ENCODE results near the gene COL25A1. TPM values are rescaled to one million over a fixed set of nuclear protein-coding genes. Genes with fewer than 3 reads are reported as not detected.

COL25A1 gene
- total RNA-seq, 1 experiment from 2014 or later, result 4.2 TPM

GRCh38 chr4:109065006-109065405 is 237.5 kb downstream of the COL25A1 start:
- H3K4ac ChIP-seq (ENCODE audit: low read depth, low read length), result no peak overlapping the region
- H3K9me3 Mint-ChIP-seq, result no peaks in the 10 kb centered on the region

More at GRCh38 chr4:109065006-109065405, 237.5 kb downstream of the COL25A1 start:
- Mint-ChIP-seq H3K27ac (no peak overlapping the region), H3K27me3 (ENCODE audit: low read depth) (no peaks in the 10 kb centered on the region), H3K4me3 (no peak overlapping the region), H3K36me3 (ENCODE audit: insufficient read depth in 1 of 3, low read depth in 3 of 3) (no peaks in the 10 kb centered on the region), H3K4me1 (no peaks in the 10 kb centered on the region)
- Histone ChIP-seq H3K79me2 (ENCODE audit: insufficient read depth, low read length) (no peaks in the 10 kb centered on the region), H4K5ac (ENCODE audit: insufficient read length, low read depth, low read length) (no peak overlapping the region), H2BK12ac (ENCODE audit: insufficient read length, low read depth, low read length) (no peak overlapping the region), H2BK120ac (ENCODE audit: low read depth, low read length, poor library complexity, severe bottlenecking) (no peak overlapping the region), H3K9me3 (ENCODE audit: control insufficient read depth, low read depth, low read length) (no peaks in the 10 kb centered on the region), H4K8ac (replicated peaks; ENCODE audit: insufficient read length, low read depth, low read length) (no peak overlapping the region), H3K4me1 (ENCODE audit: insufficient read depth, low read length) (no peaks in the 10 kb centered on the region), H3K18ac (ENCODE audit: insufficient read length, low read depth, low read length) (no peak overlapping the region), H2BK5ac (ENCODE audit: insufficient read length, low read length) (no peak overlapping the region), H3K79me1 (ENCODE audit: insufficient read depth, low read depth, low read length, poor library complexity, severe bottlenecking) (no peaks in the 10 kb centered on the region), H3K23ac (ENCODE audit: insufficient read length, low read depth, low read length) (no peak overlapping the region), H3K9ac (ENCODE audit: extremely low read depth, insufficient read length, low read length) (no peak overlapping the region), H4K20me1 (ENCODE audit: control insufficient read depth, insufficient read depth, insufficient read length) (no peaks in the 10 kb centered on the region), H2BK20ac (ENCODE audit: low read depth, low read length, poor library complexity, severe bottlenecking) (no peak overlapping the region), H3K56ac (ENCODE audit: insufficient read length, low read depth, low read length) (no peak overlapping the region), H2AFZ (ENCODE audit: low read length) (no peak overlapping the region), H2BK15ac (ENCODE audit: low read depth, low read length) (no peak overlapping the region), H3T11ph (ENCODE audit: low read length) (no peak overlapping the region), H3K14ac (ENCODE audit: insufficient read depth, low read length) (no peak overlapping the region; the same call in 1 of the 2 replicates), H3K4me2 (ENCODE audit: insufficient read depth, insufficient read length, low read length) (no peak overlapping the region), H3K27ac (ENCODE audit: insufficient read length, low read depth, low read length) (no peak overlapping the region), H3K27me3 (ENCODE audit: insufficient read depth, low read length) (no peaks in the 10 kb centered on the region; the same call in 1 of the 2 replicates), H4K91ac (ENCODE audit: insufficient read length, low read depth, low read length) (no peak overlapping the region), H3K23me2 (ENCODE audit: insufficient read length, low read depth, low read length, poor library complexity, severe bottlenecking) (no peaks in the 10 kb centered on the region), H2AK5ac (ENCODE audit: insufficient read length, low read length) (no peak overlapping the region)
- no peak for TF ChIP-seq CTCF (conservative IDR thresholded peaks at IDR 0.05)
- WGBS (ENCODE audit: extremely low coverage, insufficient read length, low lambda C conversion rate), result no CpG with 5 or more reads among the region's 4 CpGs
- DNase-seq, result no peak
